ENCODE measurements around the gene B3GNT8.
A peak's percentile ranks its signal among the peaks of the same experiment; 100 is the strongest.

The B3GNT8 gene

GRCh38 chr19:41399525-41399924, 27.6 kb downstream of the B3GNT8 start:
- Histone ChIP-seq H3K9me2 (replicated peaks; ENCODE audit: low read depth, low read length) (no peaks in the 10 kb centered on the region), H3K9me3 (ENCODE audit: insufficient read depth, low read depth, low read length) (no peaks in the 10 kb centered on the region), H4K20me1 (ENCODE audit: insufficient read depth, low read length, poor library complexity, severe bottlenecking) (peaks cover 3% of the 10 kb centered on the region), H3K4me3 (ENCODE audit: low read length, poor library complexity, severe bottlenecking) (peak overlapping the region; percentile 97), H3K9ac (ENCODE audit: low read depth, low read length, poor library complexity, severe bottlenecking) (peak overlapping the region; percentile 95), H2AFZ (ENCODE audit: low read length) (no peak overlapping the region), H3K27me3 (ENCODE audit: insufficient read depth, low read length, poor library complexity, severe bottlenecking) (no peaks in the 10 kb centered on the region), H3K4me1 (ENCODE audit: insufficient read depth, low read length, poor library complexity, severe bottlenecking) (peaks cover 19% of the 10 kb centered on the region), H3F3A (ENCODE audit: low read depth) (no peaks in the 10 kb centered on the region), H3K4me2 (ENCODE audit: low read depth, low read length, poor library complexity, severe bottlenecking) (peak overlapping the region; percentile 98), H3K36me3 (ENCODE audit: insufficient read depth, low read length) (no peaks in the 10 kb centered on the region), H3K79me2 (ENCODE audit: insufficient read depth, low read length) (peaks cover 59% of the 10 kb centered on the region)
- TF ChIP-seq CTCF (conservative IDR thresholded peaks at IDR 0.05; ENCODE audit: low read length) (no peak), EZH2phosphoT487 (IDR thresholded peaks at IDR 0.05; ENCODE audit: borderline replicate concordance) (no peak)

- H4K20me1 ChIP-seq (ENCODE audit: insufficient read depth, low read length, poor library complexity, severe bottlenecking) = peaks cover 3% of the 10 kb centered on the region
- TF ChIP-seq CTCF (conservative IDR thresholded peaks at IDR 0.05; ENCODE audit: low read length) (no peak), EZH2phosphoT487 (IDR thresholded peaks at IDR 0.05; ENCODE audit: borderline replicate concordance) (no peak)
- peak overlapping the region; percentile 95 for H3K9ac ChIP-seq (ENCODE audit: low read depth, low read length, poor library complexity, severe bottlenecking)
- peak overlapping the region; percentile 98 for H3K4me2 ChIP-seq (ENCODE audit: low read depth, low read length, poor library complexity, severe bottlenecking)
- H3K27me3 ChIP-seq (ENCODE audit: insufficient read depth, low read length, poor library complexity, severe bottlenecking) = no peaks in the 10 kb centered on the region
- peaks cover 19% of the 10 kb centered on the region for H3K4me1 ChIP-seq (ENCODE audit: insufficient read depth, low read length, poor library complexity, severe bottlenecking)
- no peaks in the 10 kb centered on the region for H3K36me3 ChIP-seq (ENCODE audit: insufficient read depth, low read length)
- H3K9me3 ChIP-seq (ENCODE audit: insufficient read depth, low read depth, low read length) = no peaks in the 10 kb centered on the region
- H2AFZ ChIP-seq (ENCODE audit: low read length) = no peak overlapping the region
- H3F3A ChIP-seq (ENCODE audit: low read depth) = no peaks in the 10 kb centered on the region
- H3K79me2 ChIP-seq (ENCODE audit: insufficient read depth, low read length) = peaks cover 59% of the 10 kb centered on the region
- peak overlapping the region; percentile 97 for H3K4me3 ChIP-seq (ENCODE audit: low read length, poor library complexity, severe bottlenecking)
- H3K9me2 ChIP-seq (replicated peaks; ENCODE audit: low read depth, low read length) = no peaks in the 10 kb centered on the region
These were observed 28.1 kb downstream of the B3GNT8 start for GRCh38 chr19:41399091-41399490.

GRCh38 chr19:41398598-41398997, 28.6 kb downstream of the B3GNT8 start:
- H3K79me2 ChIP-seq (ENCODE audit: insufficient read depth, low read length) = peaks cover 61% of the 10 kb centered on the region
- H3F3A ChIP-seq (ENCODE audit: low read depth) = no peaks in the 10 kb centered on the region
- peaks cover 19% of the 10 kb centered on the region for H3K4me1 ChIP-seq (ENCODE audit: insufficient read depth, low read length, poor library complexity, severe bottlenecking)
- H3K4me2 ChIP-seq (ENCODE audit: low read depth, low read length, poor library complexity, severe bottlenecking) = peak overlapping the region; percentile 98
- no peak overlapping the region for H2AFZ ChIP-seq (ENCODE audit: low read length)
- TF ChIP-seq EZH2phosphoT487 (IDR thresholded peaks at IDR 0.05; ENCODE audit: borderline replicate concordance) = no peak
- TF ChIP-seq CTCF (conservative IDR thresholded peaks at IDR 0.05; ENCODE audit: low read length) = no peak
- H3K36me3 ChIP-seq (ENCODE audit: insufficient read depth, low read length) = no peaks in the 10 kb centered on the region
- H3K9ac ChIP-seq (ENCODE audit: low read depth, low read length, poor library complexity, severe bottlenecking) = peak overlapping the region; percentile 95
- H4K20me1 ChIP-seq (ENCODE audit: insufficient read depth, low read length, poor library complexity, severe bottlenecking) = peaks cover 3% of the 10 kb centered on the region
- H3K9me3 ChIP-seq (ENCODE audit: insufficient read depth, low read depth, low read length) = no peaks in the 10 kb centered on the region
- H3K9me2 ChIP-seq (replicated peaks; ENCODE audit: low read depth, low read length) = no peaks in the 10 kb centered on the region
- H3K27me3 ChIP-seq (ENCODE audit: insufficient read depth, low read length, poor library complexity, severe bottlenecking) = no peaks in the 10 kb centered on the region
- H3K4me3 ChIP-seq (ENCODE audit: low read length, poor library complexity, severe bottlenecking) = peak overlapping the region; percentile 97
